Astrocyte (in vitro differentiated cells and primary cell): Measurements from ENCODE around the gene PDE11A. TPM values are rescaled to one million over a fixed set of nuclear protein-coding genes. Genes with fewer than 3 reads are reported as not detected.

Source experiments
- DNase-seq: peaks from one replicate; pipeline ENCODE4 v3.0.0-alpha.2; 2010; ENCODE audit warnings: low read depth
- FAIRE-seq: peaks from 2 replicates; lab custom pipeline; 2011; peaks lifted over from hg19 to GRCh38; lab: Jason Lieb, UNC
- H2AFZ ChIP-seq: 2 replicates; pipeline ENCODE4 v1.6.0; 2012; ENCODE audit warnings: low read depth, low read length, inconsistent platforms
- H3K27ac ChIP-seq: 2 replicates; pipeline ENCODE4 v1.5.1; 2011; ENCODE audit warnings: low read depth, low read length, inconsistent platforms
- H3K27me3 ChIP-seq: 2 replicates; pipeline ENCODE4 v1.6.0; 2011; ENCODE audit warnings: low read length, inconsistent platforms; ENCODE audit not compliant: insufficient read depth
- H3K36me3 ChIP-seq: 2 replicates; pipeline ENCODE4 v1.5.1; 2011; ENCODE audit warnings: low read length, inconsistent platforms; ENCODE audit not compliant: insufficient read depth
- H3K4me1 ChIP-seq: 2 replicates; pipeline ENCODE4 v1.5.1; 2011; ENCODE audit warnings: low read length, inconsistent platforms; ENCODE audit not compliant: insufficient read depth
- H3K4me2 ChIP-seq: 2 replicates; pipeline ENCODE4 v1.6.0; 2012; ENCODE audit warnings: low read length, inconsistent platforms
- H3K4me3 ChIP-seq: 2 replicates; pipeline ENCODE4 v1.5.1; 2011; ENCODE audit warnings: low read depth, mild to moderate bottlenecking, low read length, inconsistent platforms; ENCODE audit not compliant: insufficient read depth
- H3K79me2 ChIP-seq: 2 replicates; pipeline ENCODE4 v1.6.0; 2012; ENCODE audit warnings: mild to moderate bottlenecking, low read length, inconsistent platforms; ENCODE audit not compliant: insufficient read depth
- H3K9ac ChIP-seq: 2 replicates; pipeline ENCODE4 v1.6.0; 2012; ENCODE audit warnings: mild to moderate bottlenecking, low read length, inconsistent platforms
- H3K9me3 ChIP-seq: 2 replicates; pipeline ENCODE4 v1.5.1; 2012; ENCODE audit warnings: low read depth, mild to moderate bottlenecking, low read length, inconsistent platforms; ENCODE audit not compliant: insufficient read depth
- H4K20me1 ChIP-seq: 2 replicates; pipeline ENCODE4 v1.6.0; 2012; ENCODE audit warnings: low read length, inconsistent platforms; ENCODE audit not compliant: insufficient read depth
- H3K27ac Mint-ChIP-seq: one replicate; pipeline ENCODE4 v1.8.0; 2021; ENCODE audit warnings: mild to moderate bottlenecking, mixed read lengths; ENCODE audit not compliant: unreplicated experiment
- H3K27me3 Mint-ChIP-seq: one replicate; pipeline ENCODE4 v1.8.0; 2021; ENCODE audit warnings: low read depth, mixed read lengths; ENCODE audit not compliant: unreplicated experiment
- H3K36me3 Mint-ChIP-seq: one replicate; pipeline ENCODE4 v1.8.0; 2021; ENCODE audit warnings: low read depth, mixed read lengths; ENCODE audit not compliant: unreplicated experiment
- H3K4me1 Mint-ChIP-seq: one replicate; pipeline ENCODE4 v1.8.0; 2021; ENCODE audit warnings: low read depth, mixed read lengths; ENCODE audit not compliant: unreplicated experiment
- H3K4me3 Mint-ChIP-seq: one replicate; pipeline ENCODE4 v1.8.0; 2021; ENCODE audit warnings: mild to moderate bottlenecking, moderate library complexity, mixed read lengths; ENCODE audit not compliant: unreplicated experiment
- H3K9me3 Mint-ChIP-seq: one replicate; pipeline ENCODE4 v1.8.0; 2021; ENCODE audit warnings: mild to moderate bottlenecking, mixed read lengths; ENCODE audit not compliant: unreplicated experiment
- CTCF ChIP-seq: IDR thresholded peaks from 2 replicates; pipeline ENCODE4 v1.5.1; 2011; ENCODE audit warnings: low read depth, mild to moderate bottlenecking, inconsistent platforms, low read length, moderate library complexity; ENCODE audit not compliant: insufficient read depth
- EZH2 ChIP-seq: IDR thresholded peaks from 2 replicates; pipeline ENCODE4 v1.6.1; 2012; ENCODE audit warnings: mild to moderate bottlenecking, low read length, inconsistent platforms; ENCODE audit not compliant: insufficient read depth
- total RNA-seq: library from RNA; stranded (reverse); gene quantifications from 2 replicates; pipeline ENCODE4 v1.2.1, GENCODE V29; 2021

Gene PDE11A
- total RNA-seq, 1 donor from 2014 or later, result 0.45 TPM

GRCh38 chr2:177599956-177600355, 472.6 kb downstream of the PDE11A start:
- Histone ChIP-seq H2AFZ (no peak overlapping the region), H3K27ac (no peak overlapping the region), H3K4me2 (no peak overlapping the region), H3K4me1 (no peaks in the 10 kb centered on the region), H4K20me1 (no peaks in the 10 kb centered on the region), H3K36me3 (no peaks in the 10 kb centered on the region), H3K79me2 (no peaks in the 10 kb centered on the region), H3K9me3 (no peaks in the 10 kb centered on the region), H3K4me3 (no peak overlapping the region), H3K9ac (no peak overlapping the region), H3K27me3 (no peaks in the 10 kb centered on the region)
- H3K27ac Mint-ChIP-seq, result no peak overlapping the region
- peaks cover 6% of the 10 kb centered on the region for H3K27me3 Mint-ChIP-seq
- FAIRE-seq (no peak), DNase-seq (no peak)
- H3K36me3 Mint-ChIP-seq, result no peaks in the 10 kb centered on the region
- H3K4me3 Mint-ChIP-seq, result no peak overlapping the region
- no peaks in the 10 kb centered on the region for H3K4me1 Mint-ChIP-seq
- no peaks in the 10 kb centered on the region for H3K9me3 Mint-ChIP-seq
- TF ChIP-seq EZH2, result no peak
- no peak for TF ChIP-seq CTCF

- Histone ChIP-seq H3K27me3 (no peaks in the 10 kb centered on the region), H4K20me1 (no peaks in the 10 kb centered on the region), H3K4me1 (no peaks in the 10 kb centered on the region), H3K4me3 (no peak overlapping the region), H3K4me2 (no peak overlapping the region), H3K27ac (no peak overlapping the region), H3K9me3 (no peaks in the 10 kb centered on the region), H3K79me2 (no peaks in the 10 kb centered on the region), H3K9ac (no peak overlapping the region), H3K36me3 (no peaks in the 10 kb centered on the region), H2AFZ (no peak overlapping the region)
- TF ChIP-seq EZH2, result no peak
- no peak for TF ChIP-seq CTCF
- no peaks in the 10 kb centered on the region for H3K4me1 Mint-ChIP-seq
- H3K4me3 Mint-ChIP-seq, result no peak overlapping the region
- FAIRE-seq, result no peak
- H3K36me3 Mint-ChIP-seq, result no peaks in the 10 kb centered on the region
- H3K27ac Mint-ChIP-seq, result no peak overlapping the region
- DNase-seq, result no peak
- no peaks in the 10 kb centered on the region for H3K9me3 Mint-ChIP-seq
- H3K27me3 Mint-ChIP-seq, result peaks cover 6% of the 10 kb centered on the region
These were observed 473.4 kb downstream of the PDE11A start for GRCh38 chr2:177599139-177599688.

DNA sequence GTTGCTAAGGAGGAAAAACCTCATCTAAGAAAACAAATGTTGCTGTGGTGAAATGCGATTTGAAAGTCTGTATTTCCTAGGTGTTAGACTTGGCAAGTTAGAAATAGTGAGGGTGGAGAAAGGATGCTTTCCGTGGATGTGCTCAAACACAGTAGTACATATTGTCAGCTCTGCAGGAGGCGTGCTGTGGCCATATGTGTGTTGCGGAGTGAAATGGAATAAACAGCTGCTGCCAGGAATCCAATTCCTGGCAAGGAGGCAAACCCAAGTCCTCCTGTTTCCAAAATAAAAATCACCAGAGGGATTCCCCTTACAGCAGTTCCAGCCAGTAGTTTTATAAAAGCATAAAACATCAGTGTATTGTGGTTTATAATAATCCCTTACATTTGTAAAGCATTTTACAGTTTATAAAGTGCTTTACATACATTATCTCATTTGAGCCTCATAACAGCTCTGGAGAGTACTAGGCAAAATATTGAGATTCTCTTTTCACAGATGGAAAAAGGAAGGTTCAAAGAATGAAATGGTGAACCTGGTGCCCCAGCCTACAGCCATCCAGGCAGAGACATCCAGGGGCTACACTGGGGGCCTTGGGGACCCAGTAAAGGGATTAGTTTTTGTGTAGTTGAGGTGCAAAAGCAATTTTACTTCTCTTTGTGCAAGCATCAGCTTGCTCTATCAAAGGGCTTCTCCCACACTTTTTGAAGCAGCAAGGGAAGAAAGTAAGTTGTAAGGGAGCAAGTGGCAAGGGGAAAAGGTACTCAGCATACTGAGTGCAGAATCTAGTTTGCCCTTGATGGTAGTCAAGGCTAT, 474.0 kb downstream of the PDE11A start:
- Histone ChIP-seq H3K9ac (no peak overlapping the region), H3K36me3 (no peaks in the 10 kb centered on the region), H3K27me3 (no peaks in the 10 kb centered on the region), H3K4me3 (no peak overlapping the region), H3K9me3 (no peaks in the 10 kb centered on the region), H3K79me2 (no peaks in the 10 kb centered on the region), H4K20me1 (no peaks in the 10 kb centered on the region), H2AFZ (no peak overlapping the region), H3K4me1 (no peaks in the 10 kb centered on the region), H3K27ac (no peak overlapping the region), H3K4me2 (peak overlapping the region; percentile 14)
- no peak for FAIRE-seq
- H3K27me3 Mint-ChIP-seq, result peaks cover 6% of the 10 kb centered on the region
- peaks cover 6% of the 10 kb centered on the region for H3K4me1 Mint-ChIP-seq
- H3K36me3 Mint-ChIP-seq, result no peaks in the 10 kb centered on the region
- no peaks in the 10 kb centered on the region for H3K9me3 Mint-ChIP-seq
- H3K4me3 Mint-ChIP-seq, result no peak overlapping the region
- TF ChIP-seq EZH2 (no peak), CTCF (no peak)
- H3K27ac Mint-ChIP-seq, result no peak overlapping the region
- peak; percentile 26 for DNase-seq
